HepG2 (cell line): ENCODE measurements around the gene PHF10. TPM values are rescaled to one million over a fixed set of nuclear protein-coding genes. Genes with fewer than 3 reads are reported as not detected.

Experiments
- DZIP1 ChIP-seq: sonication (generic); formaldehyde crosslinking; IDR thresholded peaks from 2 replicates; pipeline ENCODE4 v1.5.0; 2020; ENCODE audit warnings: mild to moderate bottlenecking, missing genetic modification reagents
- KDM4B ChIP-seq: sonication (generic); formaldehyde crosslinking; IDR thresholded peaks from 2 replicates; pipeline ENCODE4 v1.4.0; 2020; ENCODE audit warnings: missing genetic modification reagents
- MATR3 ChIP-seq: sonication (generic); formaldehyde crosslinking; IDR thresholded peaks from 2 replicates; pipeline ENCODE4 v1.4.0; 2020; ENCODE audit warnings: missing genetic modification reagents
- NFAT5 ChIP-seq: sonication (generic); formaldehyde crosslinking; IDR thresholded peaks from 2 replicates; pipeline ENCODE4 v1.4.0; 2020; ENCODE audit warnings: missing genetic modification reagents
- RERE ChIP-seq: IDR thresholded peaks from 2 replicates; pipeline ENCODE4 v1.6.1; 2016; ENCODE audit warnings: low read depth, missing genetic modification reagents, missing compliant biosample characterization
- SIN3B ChIP-seq: fragments of 150-350 bp; IDR thresholded peaks from 2 replicates; pipeline ENCODE4 v1.6.1; 2014; ENCODE audit warnings: low read length
- SSRP1 ChIP-seq: IDR thresholded peaks from 2 replicates; pipeline ENCODE4 v1.6.1; 2016; ENCODE audit warnings: control low read depth
- ZC3H4 ChIP-seq: sonication (generic); formaldehyde crosslinking; IDR thresholded peaks from 2 replicates; pipeline ENCODE4 v1.4.0; 2020; ENCODE audit warnings: missing genetic modification reagents, borderline replicate concordance
- ZFYVE20 ChIP-seq: sonication (generic); formaldehyde crosslinking; IDR thresholded peaks from 2 replicates; pipeline ENCODE4 v1.8.0; 2023; ENCODE audit warnings: low read depth, mild to moderate bottlenecking, moderate library complexity, missing genetic modification reagents, borderline replicate concordance
- ZNF44 ChIP-seq: sonication (generic); formaldehyde crosslinking; IDR thresholded peaks from 2 replicates; pipeline ENCODE4 v1.5.1; 2020; ENCODE audit warnings: mild to moderate bottlenecking, missing genetic modification reagents
- ZNF580 ChIP-seq: IDR thresholded peaks from 2 replicates; pipeline ENCODE4 v1.6.1; 2016; ENCODE audit warnings: low read depth, borderline replicate concordance
- ZNF746 ChIP-seq: sonication (generic); formaldehyde crosslinking; IDR thresholded peaks from 2 replicates; pipeline ENCODE4 v1.8.0; 2022; ENCODE audit warnings: mild to moderate bottlenecking, missing genetic modification reagents
- ZNF770 ChIP-seq: sonication (generic); formaldehyde crosslinking; IDR thresholded peaks from 2 replicates; pipeline ENCODE4 v1.5.0; 2020; ENCODE audit warnings: mild to moderate bottlenecking, missing genetic modification reagents
- polyA plus RNA-seq, 8 experiments: library from polyadenylated mRNA; depleted of rRNA in 3 of 8; stranded (reverse) in 7 of 8; unstranded in 1 of 8; fragments of >200 nt; fragmentation: Illumina TruSeq in 4 of 8; extraction: Trizol in 4 of 8; gene quantifications; 2 replicates each; pipeline versions ENCODE4 v1.2.1 to v1.2.3, GENCODE V29; 2011 to 2016; ENCODE audit warnings: low read depth in 4 of 8, missing spikeins in 1 of 8, mixed read lengths in 1 of 8; ENCODE audit not compliant: insufficient read depth in 1 of 8
- total RNA-seq, 5 experiments: library from RNA; depleted of rRNA; stranded (reverse); fragments of >200 nt; fragmentation: Illumina TruSeq; extraction: Trizol; gene quantifications; 2 replicates each; pipeline ENCODE4 v1.2.3, GENCODE V29; 2016; ENCODE audit warnings: low read depth in 1 of 5

PHF10 gene
- total and polyA plus RNA-seq, 2 of the 13 experiments (the other 11 are each of a cell fraction or from before 2014, with no cell fraction given): 42.1 to 84.1 TPM

- 0 out of 2 replicates have a peak, but pooled peaks have one; percentile 17 for TF ChIP-seq DZIP1 (CRISPR knock-in tag)
- TF ChIP-seq RERE (CRISPR knock-in tag): no peak
- TF ChIP-seq ZNF746 (CRISPR knock-in tag): no peak
- 0 out of 2 replicates have a peak, but pooled peaks have one; percentile 19 for TF ChIP-seq ZC3H4 (CRISPR knock-in tag)
- no peak for TF ChIP-seq ZNF580 (CRISPR knock-in tag)
- no peak for TF ChIP-seq ZFYVE20 (CRISPR knock-in tag)
- TF ChIP-seq SSRP1 (CRISPR knock-in tag): no peak
- TF ChIP-seq ZNF770: no peak
- TF ChIP-seq ZNF44 (CRISPR knock-in tag): no peak
- no peak for TF ChIP-seq SIN3B
- TF ChIP-seq NFAT5 (CRISPR knock-in tag): 0 out of 2 replicates have a peak, but pooled peaks have one; percentile 57
- no peak for TF ChIP-seq KDM4B (CRISPR knock-in tag)
- no peak for TF ChIP-seq MATR3 (CRISPR knock-in tag)
Observed at GRCh38 chr6:169723200-169723909, 945 bp downstream of the PHF10 start (continued).
